IMR-90 (cell line): ENCODE results near the gene PITPNM3. TPM values are rescaled to one million over a fixed set of nuclear protein-coding genes. Genes with fewer than 3 reads are reported as not detected.

Experiments used
- ATAC-seq: fragments of 200-7000 bp; cut with Tn5 transposase; 2 replicates; pipeline ENCODE4 v1.9.1; 2020; ENCODE audit warnings: low read depth, mild to moderate bottlenecking, moderate library complexity
- BruUV-seq: library from RNA; stranded (reverse); fragments of 400-500 nt; replicated peaks from 2 replicates; lab custom pipeline; 2021; lab: Mats Ljungman, UMichigan
- CTCF ChIA-PET: fragments of 300-600 bp; formaldehyde crosslinking; extraction: SDS; loops from one replicate; lab custom pipeline; 2021; ENCODE audit warnings: antibody characterized with exemption; lab: Yijun Ruan, JAX
- POLR2A ChIA-PET: fragments of 300-600 bp; sonication (Branson Sonifier 250); formaldehyde crosslinking; loops from one replicate; lab custom pipeline; 2022; ENCODE audit warnings: antibody characterized with exemption; ENCODE audit not compliant: unreplicated experiment; lab: Charles Lee
- DNase-seq: peaks from one replicate; pipeline ENCODE4 v3.0.0; 2013
- H2AFZ ChIP-seq: replicated peaks from 2 replicates; pipeline ENCODE3; 2013; ENCODE audit warnings: low read length, mild to moderate bottlenecking; ENCODE audit not compliant: poor library complexity
- H2AK5ac ChIP-seq: 2 replicates; pipeline ENCODE4 v1.6.1; 2013; ENCODE audit warnings: low read depth, low read length, inconsistent platforms
- H2AK9ac ChIP-seq: replicated peaks from 2 replicates; pipeline ENCODE3; 2013; ENCODE audit warnings: mild to moderate bottlenecking, low read depth, low read length, moderate library complexity; ENCODE audit not compliant: poor library complexity
- H2BK120ac ChIP-seq: 2 replicates; pipeline ENCODE4 v1.6.1; 2013; ENCODE audit warnings: low read depth, low read length, inconsistent platforms
- H2BK15ac ChIP-seq: 3 replicates; pipeline ENCODE4 v1.6.1; 2013; ENCODE audit warnings: low read depth, low read length, inconsistent platforms
- H2BK20ac ChIP-seq: 2 replicates; pipeline ENCODE4 v1.6.1; 2013; ENCODE audit warnings: low read depth, mild to moderate bottlenecking, inconsistent platforms, low read length, moderate library complexity
- H2BK5ac ChIP-seq: 2 replicates; pipeline ENCODE4 v1.6.1; 2013; ENCODE audit warnings: mild to moderate bottlenecking, low read depth, low read length, inconsistent platforms; ENCODE audit not compliant: poor library complexity, severe bottlenecking
- H3K14ac ChIP-seq: replicated peaks from 2 replicates; pipeline ENCODE4 v1.6.1; 2013; ENCODE audit warnings: low read depth, low read length, inconsistent platforms
- H3K18ac ChIP-seq: 2 replicates; pipeline ENCODE4 v1.6.1; 2013; ENCODE audit warnings: low read depth, low read length, control low read depth
- H3K23ac ChIP-seq: 2 replicates; pipeline ENCODE4 v1.6.1; 2013; ENCODE audit warnings: low read depth, low read length, inconsistent platforms
- H3K27ac ChIP-seq: 2 replicates; pipeline ENCODE4 v1.5.1; 2013; ENCODE audit warnings: mild to moderate bottlenecking, control low read depth, low read length; ENCODE audit not compliant: insufficient read depth
- H3K27me3 ChIP-seq: 2 replicates; pipeline ENCODE4 v1.6.1; 2013; ENCODE audit warnings: low read length; ENCODE audit not compliant: control insufficient read depth, insufficient read depth
- H3K36me3 ChIP-seq: 2 replicates; pipeline ENCODE4 v1.6.1; 2013; ENCODE audit warnings: low read length, mixed read lengths; ENCODE audit not compliant: control insufficient read depth, insufficient read depth
- H3K4ac ChIP-seq: 2 replicates; pipeline ENCODE4 v1.6.1; 2013; ENCODE audit warnings: low read depth, low read length, inconsistent platforms
- H3K4me1 ChIP-seq: 2 replicates; pipeline ENCODE4 v1.6.1; 2013; ENCODE audit warnings: low read length, mixed read lengths; ENCODE audit not compliant: control insufficient read depth, insufficient read depth
- H3K4me2 ChIP-seq: 2 replicates; pipeline ENCODE4 v1.6.1; 2013; ENCODE audit warnings: low read depth, mild to moderate bottlenecking, control low read depth, low read length, moderate library complexity
- H3K4me3 ChIP-seq: 2 replicates; pipeline ENCODE4 v1.5.1; 2013; ENCODE audit warnings: low read depth, mild to moderate bottlenecking, control low read depth, low read length, moderate library complexity; ENCODE audit not compliant: insufficient read depth
- H3K56ac ChIP-seq: 2 replicates; pipeline ENCODE4 v1.6.1; 2013; ENCODE audit warnings: low read length, inconsistent platforms; ENCODE audit not compliant: insufficient read depth; ENCODE audit errors: extremely low read depth
- H3K79me1 ChIP-seq, 2 experiments: 2 replicates each; pipeline ENCODE4 v1.6.1; 2013; ENCODE audit warnings: low read length in 2 of 2, inconsistent platforms in 1 of 2, low read depth in 1 of 2
- H3K9ac ChIP-seq: 2 replicates; pipeline ENCODE4 v1.6.1; 2013; ENCODE audit warnings: low read depth, low read length, control low read depth
- H3K9me1 ChIP-seq: 2 replicates; pipeline ENCODE4 v1.6.1; 2013; ENCODE audit warnings: low read length, inconsistent platforms; ENCODE audit not compliant: insufficient read depth
- H3K9me3 ChIP-seq: 2 replicates; pipeline ENCODE4 v1.6.1; 2013; ENCODE audit warnings: low read length; ENCODE audit not compliant: control insufficient read depth, insufficient read depth
- H4K20me1 ChIP-seq: 2 replicates; pipeline ENCODE4 v1.6.1; 2013; ENCODE audit warnings: low read length, inconsistent platforms; ENCODE audit not compliant: insufficient read depth
- H4K5ac ChIP-seq: 2 replicates; pipeline ENCODE4 v1.6.1; 2013; ENCODE audit warnings: mild to moderate bottlenecking, low read depth, low read length, control low read depth
- H4K8ac ChIP-seq, 2 experiments: 2 replicates each; pipeline ENCODE4 v1.6.1; 2013; ENCODE audit warnings: low read depth in 2 of 2, low read length in 2 of 2, control low read depth in 1 of 2, inconsistent platforms in 1 of 2
- H4K91ac ChIP-seq: 2 replicates; pipeline ENCODE4 v1.6.1; 2013; ENCODE audit warnings: low read depth, low read length, inconsistent platforms; ENCODE audit not compliant: insufficient read depth
- BHLHE40 ChIP-seq: fragments of 150-350 bp; IDR thresholded peaks from 2 replicates; pipeline ENCODE4 v1.6.1; 2016; ENCODE audit warnings: mild to moderate bottlenecking, low read depth, low read length
- CEBPB ChIP-seq: IDR thresholded peaks from 2 replicates; pipeline ENCODE4 v1.6.1; 2012; ENCODE audit warnings: low read depth, low read length, improper control_type of control experiment
- CHD1 ChIP-seq: IDR thresholded peaks from 2 replicates; pipeline ENCODE4 v1.6.1; 2012; ENCODE audit warnings: low read depth, low read length, improper control_type of control experiment
- CTCF ChIP-seq: conservative IDR thresholded peaks from 2 replicates; pipeline ENCODE4 v1.5.1; 2012; ENCODE audit warnings: mild to moderate bottlenecking, low read depth, low read length, improper control_type of control experiment
- ELK1 ChIP-seq: fragments of 150-350 bp; IDR thresholded peaks from 2 replicates; pipeline ENCODE4 v1.6.1; 2016; ENCODE audit warnings: low read depth, mild to moderate bottlenecking, low read length, moderate library complexity, borderline replicate concordance
- FOS ChIP-seq: fragments of 150-350 bp; IDR thresholded peaks from 2 replicates; pipeline ENCODE4 v1.6.1; 2016; ENCODE audit warnings: low read depth, low read length
- MAFK ChIP-seq: IDR thresholded peaks from 2 replicates; pipeline ENCODE4 v1.6.1; 2012; ENCODE audit warnings: low read depth, low read length, improper control_type of control experiment
- MAZ ChIP-seq: IDR thresholded peaks from 2 replicates; pipeline ENCODE4 v1.6.1; 2012; ENCODE audit warnings: low read depth, mild to moderate bottlenecking, low read length, improper control_type of control experiment, moderate library complexity, borderline replicate concordance
- MXI1 ChIP-seq: IDR thresholded peaks from 2 replicates; pipeline ENCODE4 v1.6.1; 2012; ENCODE audit warnings: low read depth, mild to moderate bottlenecking, low read length, moderate library complexity, borderline replicate concordance
- NFE2L2 ChIP-seq: fragments of 150-350 bp; IDR thresholded peaks from 2 replicates; pipeline ENCODE4 v1.6.1; 2016; ENCODE audit warnings: low read depth, mild to moderate bottlenecking, low read length
- POLR2A ChIP-seq: IDR thresholded peaks from 2 replicates; pipeline ENCODE4 v1.6.1; 2012; ENCODE audit warnings: mild to moderate bottlenecking, low read depth, low read length
- RAD21 ChIP-seq: IDR thresholded peaks from 2 replicates; pipeline ENCODE4 v1.6.1; 2012; ENCODE audit warnings: low read length, improper control_type of control experiment
- RCOR1 ChIP-seq: IDR thresholded peaks from 2 replicates; pipeline ENCODE4 v1.6.1; 2012; ENCODE audit warnings: mild to moderate bottlenecking, low read length, improper control_type of control experiment; ENCODE audit not compliant: insufficient replicate concordance
- RFX5 ChIP-seq: IDR thresholded peaks from 2 replicates; pipeline ENCODE4 v1.8.0; 2012; ENCODE audit warnings: low read depth, mild to moderate bottlenecking, low read length, moderate library complexity
- SMC3 ChIP-seq: fragments of 150-350 bp; IDR thresholded peaks from 2 replicates; pipeline ENCODE4 v1.6.1; 2016; ENCODE audit warnings: low read depth, mild to moderate bottlenecking, antibody characterized with exemption, low read length, moderate library complexity
- USF2 ChIP-seq: fragments of 150-350 bp; IDR thresholded peaks from 2 replicates; pipeline ENCODE4 v1.6.1; 2017; ENCODE audit warnings: mild to moderate bottlenecking, antibody characterized with exemption, low read length, low read depth
- WGBS, 2 experiments: methylation state at CpG; one replicate each; pipeline versions ENCODE4 v1.1.5 to v1.1.7; 2013; ENCODE audit warnings: missing lambda C conversion rate in 2 of 2; ENCODE audit not compliant: insufficient read length in 1 of 2; ENCODE audit errors: extremely low coverage in 2 of 2; 5-methylcytosine and 5-hydroxymethylcytosine counted together
- dilution Hi-C: fragments of 300-500 bp; cut with HindIII; formaldehyde crosslinking; loops from one replicate; pipeline ENCODE4 v1.14.3; 2018; ENCODE audit warnings: low sequenced_read_pairs; ENCODE audit not compliant: unreplicated experiment
- in situ Hi-C: fragments of 300-500 bp; cut with MboI; formaldehyde crosslinking; loops from 3 replicates; pipeline ENCODE4 v1.14.3; 2019; ENCODE audit warnings: low sequenced_read_pairs, inconsistent platforms, mixed read lengths
- intact Hi-C: fragments of 100-400 bp; cut with micrococcal nuclease; formaldehyde crosslinking; loops from 2 replicates; pipeline ENCODE4 v1.10.0; 2022
- polyA plus RNA-seq, 3 experiments: library from polyadenylated mRNA; depleted of rRNA; stranded (reverse); fragments of >200 nt; gene quantifications; 2 replicates each; pipeline ENCODE4 v1.2.3, GENCODE V29; 2012; ENCODE audit warnings: low replicate concordance in 1 of 3
- total RNA-seq: library from RNA; depleted of rRNA; stranded (reverse); fragments of >200 nt; gene quantifications from 2 replicates; pipeline ENCODE4 v1.2.3, GENCODE V29; 2012

PITPNM3 gene
- total and polyA plus RNA-seq, 2 of the 4 experiments (the other 2 are of a cell fraction): 0.54 to 1.7 TPM

DNA sequence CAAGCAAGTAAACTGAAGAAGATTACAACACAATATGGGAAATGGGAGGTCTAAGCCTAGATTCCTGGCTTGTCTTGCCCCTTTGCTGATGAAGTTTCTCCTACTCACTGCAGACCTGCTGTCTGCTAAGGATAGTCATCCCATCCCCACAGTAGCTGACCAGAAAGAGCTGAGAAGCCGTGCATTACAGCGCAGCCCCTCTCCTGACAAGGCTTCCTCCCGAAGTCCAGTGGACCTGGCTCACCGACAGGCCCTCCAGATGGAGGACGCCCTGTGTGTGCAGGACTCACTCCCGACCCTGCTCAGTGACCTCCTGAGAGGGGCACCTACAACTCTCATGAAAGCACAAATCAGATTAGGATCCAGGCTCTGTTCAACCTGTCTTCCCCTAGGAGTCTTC is 48.8 kb upstream of the PITPNM3 start:
- H2BK20ac ChIP-seq: no peak overlapping the region
- peaks cover 16 to 29% of the 10 kb centered on the region in 2 experiments; a peak in 3 of 4 replicates for H3K79me1 ChIP-seq
- H4K20me1 ChIP-seq: no peaks in the 10 kb centered on the region
- POLR2A ChIA-PET: no interaction called here
- no peak overlapping the region for H2BK15ac ChIP-seq
- no peak overlapping the region for H3K4ac ChIP-seq
- TF ChIP-seq NFE2L2: no peak
- TF ChIP-seq MXI1: no peak
- no peak for TF ChIP-seq CTCF
- no peak for TF ChIP-seq CHD1
- no peak for TF ChIP-seq MAFK
- no peak for TF ChIP-seq USF2
- TF ChIP-seq RCOR1: no peak
- no peak for TF ChIP-seq ELK1
- no peak for TF ChIP-seq FOS
- no peak for TF ChIP-seq RAD21
- TF ChIP-seq POLR2A: no peak
- no peak for TF ChIP-seq CEBPB
- TF ChIP-seq BHLHE40: no peak
- TF ChIP-seq RFX5: no peak
- no peak for TF ChIP-seq SMC3
- no peak for TF ChIP-seq MAZ
- no peaks in the 10 kb centered on the region for H3K27me3 ChIP-seq
- no peak overlapping the region for H3K14ac ChIP-seq
- H3K18ac ChIP-seq: no peak overlapping the region
- no peak overlapping the region for H4K5ac ChIP-seq
- H3K9ac ChIP-seq: no peak overlapping the region
- no peak overlapping the region for H3K4me3 ChIP-seq
- H2AK5ac ChIP-seq: no peak overlapping the region
- in situ Hi-C loops (no loop called here), dilution Hi-C loops (no loop called here), intact Hi-C loops (no loop called here)
- ATAC-seq (no peak), DNase-seq (no peak)
- no peak overlapping the region for H2BK120ac ChIP-seq
- no peaks in the 10 kb centered on the region; the same call in none of the 2 replicates for H3K4me1 ChIP-seq
- no peak overlapping the region for H2AK9ac ChIP-seq
- no peak overlapping the region for H3K4me2 ChIP-seq
- H4K8ac ChIP-seq: no peak overlapping the region
- H3K27ac ChIP-seq: no peak overlapping the region
- BruUV-seq: no TSS peak
- CTCF ChIA-PET: interaction anchor here (1.0 kb wide), 1 partner anchor 10 kb away, joined by 3 read pairs; no protein-coding TSS in a partner anchor
- no peaks in the 10 kb centered on the region; the same call in 1 of the 2 replicates for H3K9me1 ChIP-seq
- no peak overlapping the region for H3K23ac ChIP-seq
- H2BK5ac ChIP-seq: no peak overlapping the region
- WGBS, 2 experiments: 100% methylated on average over 5 of the region's 6 CpGs; no CpG with 5 or more reads in 1 of the 2 experiments
- no peak overlapping the region for H2AFZ ChIP-seq
- H3K56ac ChIP-seq: no peak overlapping the region
- H4K91ac ChIP-seq: no peak overlapping the region
- H3K36me3 ChIP-seq: peaks cover 45% of the 10 kb centered on the region
- H3K9me3 ChIP-seq: no peaks in the 10 kb centered on the region
